Inflammatory macrophage (primary cell): ENCODE measurements around the gene RDH13.
"Not testable (repeated sequence)": the region's sequence is repeated elsewhere in the genome, so short reads cannot be mapped to it uniquely, and the experiment has no call there.

Experiments
- DNase-seq, 2 donors: peaks; one replicate each; pipeline ENCODE4 v3.0.0-alpha.2; 2020 to 2022
- total RNA-seq, 18 experiments: gene quantifications; one replicate each; lab custom pipeline; 2026; ENCODE audit warnings: mixed read lengths in 6 of 18, inconsistent platforms in 2 of 18; lab: John Stamatoyannopoulos, UW

Gene RDH13
- total RNA-seq, result 0.23 to 8.2 (median 5.2) reads per million in 18 experiments

- DNase-seq, result peak; percentile 98 to 99
Measured at GRCh38 chr19:55062735-55063491, at the start of gene RDH13. Gene RDH13 (minus strand): TSS chr19:55063148. CDS start chr19:55063032, 116 bp downstream.

- no peak for DNase-seq
Measured at GRCh38 chr19:55112246-55112776, 49.4 kb upstream of the RDH13 start.

GRCh38 chr19:55111238-55111831 lies 48.4 kb upstream of the RDH13 start:
- no peak for DNase-seq

DNA sequence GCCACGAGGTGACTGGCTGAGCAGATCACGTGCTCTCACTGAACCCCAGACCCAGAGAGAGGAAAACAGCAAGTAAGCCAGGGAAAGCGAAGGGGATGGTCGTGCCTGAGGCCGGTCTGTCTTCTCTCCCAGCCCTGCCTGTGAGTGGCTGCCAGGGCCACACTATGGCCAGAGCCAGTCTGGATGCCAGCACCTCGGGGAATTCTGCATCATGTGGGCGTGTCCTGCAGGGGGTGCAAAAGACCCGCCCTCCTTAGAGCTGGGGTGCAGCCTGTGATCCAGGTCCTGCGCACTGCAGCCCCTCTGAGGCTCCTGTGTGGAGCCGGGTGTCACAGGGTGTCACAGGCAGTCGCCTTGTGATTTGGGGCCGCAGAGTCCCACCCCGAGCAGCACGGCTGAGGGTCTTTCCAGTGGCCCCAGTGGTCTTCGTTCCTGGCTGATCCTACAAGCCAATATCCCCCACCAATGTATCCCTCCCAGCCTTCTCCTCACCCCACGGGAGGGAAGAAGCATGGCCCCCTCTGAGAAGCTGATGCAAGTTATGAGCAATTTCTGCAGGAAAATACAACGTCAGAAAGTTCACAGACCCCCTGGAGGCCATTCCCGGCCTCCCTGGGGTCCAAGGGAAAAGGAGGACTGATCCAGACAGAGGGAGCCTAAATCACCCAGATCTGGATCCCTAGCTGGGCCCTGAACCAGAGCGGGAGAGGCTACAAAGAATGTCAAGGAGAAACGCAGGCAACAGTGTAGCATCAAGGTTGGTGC lies 46.8 kb upstream of the RDH13 start:
- no peak for DNase-seq

GRCh38 chr19:55107252-55107651 lies 44.3 kb upstream of the RDH13 start:
- DNase-seq, result not testable (repeated sequence)

- DNase-seq, result no peak
Measured at GRCh38 chr19:55106591-55106990, 43.6 kb upstream of the RDH13 start.

- no peak for DNase-seq
Measured at GRCh38 chr19:55105237-55105636, 42.3 kb upstream of the RDH13 start.

- DNase-seq, result no peak
Measured at GRCh38 chr19:55103190-55103589, 40.2 kb upstream of the RDH13 start.

DNA sequence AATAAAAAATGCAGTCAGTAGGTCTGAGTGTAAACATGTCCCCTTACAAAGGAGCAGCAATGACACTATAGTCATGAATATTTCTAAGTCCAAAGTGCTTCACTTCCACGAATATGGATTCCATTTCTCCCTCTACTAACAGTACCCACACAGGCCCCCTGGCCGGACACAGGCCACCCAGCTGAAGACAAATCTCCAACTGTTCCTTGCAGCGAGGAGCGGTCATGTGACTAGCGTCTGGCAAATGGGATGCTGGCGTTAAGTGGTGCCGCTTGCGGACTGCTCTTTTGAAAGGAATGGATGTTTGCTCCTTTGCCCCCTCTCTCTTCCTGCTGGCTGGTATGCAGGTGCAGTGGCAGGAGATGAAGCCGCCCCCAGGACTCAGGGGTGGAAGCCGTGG lies 38.3 kb upstream of the RDH13 start:
- DNase-seq, result no peak

DNA sequence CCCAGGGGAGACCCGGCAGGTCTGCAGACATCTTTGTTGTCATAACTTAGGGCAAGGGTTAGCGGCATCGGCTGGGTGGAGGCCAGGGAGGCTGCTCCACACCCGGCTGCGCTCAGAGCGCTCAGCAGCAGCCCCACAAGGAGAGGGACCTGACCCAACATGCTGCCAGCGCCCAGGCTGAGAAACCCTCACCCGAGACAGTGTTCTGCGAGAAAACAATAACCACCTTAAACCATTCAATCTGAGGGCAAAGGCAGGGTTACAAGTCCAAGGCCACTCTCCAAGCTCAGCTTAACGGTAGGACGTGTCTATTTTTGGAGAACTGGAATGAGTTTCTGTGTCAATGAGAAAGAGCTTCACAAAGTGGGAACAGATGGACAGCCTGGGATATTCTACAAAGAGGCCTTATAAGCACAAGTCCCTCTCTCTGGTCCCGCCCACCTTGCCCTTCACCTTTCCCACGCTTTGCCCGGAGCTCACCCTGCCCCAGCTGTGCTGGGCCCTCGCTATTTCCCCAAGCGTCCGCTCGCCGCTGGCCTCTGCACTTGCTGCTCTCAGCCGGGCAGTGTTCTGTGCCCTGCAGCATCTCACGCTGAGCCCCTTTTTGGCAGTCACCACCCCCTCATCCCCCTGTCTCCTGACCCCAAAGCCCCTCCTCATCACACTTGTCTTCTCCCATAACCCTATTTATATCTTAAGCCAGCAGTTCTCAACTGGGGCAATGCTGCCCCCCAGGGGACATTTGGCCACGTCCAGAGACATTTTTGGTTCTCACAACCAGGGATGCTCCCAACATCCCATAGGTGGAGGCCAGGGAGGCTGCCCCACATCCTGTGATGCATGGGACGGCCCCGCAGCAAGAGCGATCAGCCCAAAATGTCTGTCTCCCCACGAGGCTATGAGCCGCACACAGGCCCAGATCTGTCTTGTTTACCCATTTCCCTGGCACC lies 36.9 kb upstream of the RDH13 start:
- DNase-seq, result peak; percentile 16 to 46

- peak; percentile 61 to 74 for DNase-seq
Measured at GRCh38 chr19:55098716-55099556, 36.0 kb upstream of the RDH13 start.

DNA sequence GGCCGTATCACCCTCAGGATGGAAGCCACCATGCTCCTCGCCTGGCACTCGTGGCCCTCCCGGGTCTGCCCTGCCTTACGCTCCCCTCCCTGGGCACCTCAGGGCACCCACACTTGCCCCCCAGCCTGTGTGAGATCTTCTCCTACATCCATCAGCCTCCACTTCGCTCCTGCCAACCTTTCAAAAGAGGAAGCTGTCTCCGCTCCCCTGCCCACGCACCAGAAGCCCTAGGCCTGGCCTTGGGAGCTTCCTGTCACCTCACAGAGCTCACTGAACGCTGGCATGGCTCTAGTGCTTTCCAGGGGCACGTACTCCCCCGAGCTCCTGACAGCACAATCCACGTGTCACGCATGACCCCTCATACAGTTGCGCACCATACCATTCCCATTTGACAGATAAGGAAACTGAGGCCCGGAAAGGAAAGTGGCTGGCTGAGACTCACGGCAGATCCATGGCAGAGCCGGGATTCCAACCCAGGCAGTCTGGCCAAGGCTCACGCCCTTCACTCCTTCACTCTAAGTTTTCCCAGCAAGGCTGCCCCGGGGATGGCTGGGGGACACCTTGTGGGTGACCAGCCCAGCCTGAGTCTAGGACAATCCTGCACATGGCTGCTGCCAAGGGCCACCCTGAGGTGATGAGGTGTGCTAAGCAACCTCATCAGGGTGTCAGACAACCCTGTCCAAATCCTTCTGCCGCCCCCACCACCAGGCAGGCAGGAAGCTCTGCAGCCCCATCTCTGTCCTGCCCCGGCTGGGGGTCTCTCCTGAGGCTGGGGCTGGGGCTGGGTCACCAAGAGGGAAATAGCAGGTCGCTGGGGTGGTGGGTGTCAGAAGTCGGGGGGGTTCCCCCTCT lies 35.1 kb upstream of the RDH13 start:
- peak; percentile 88 to 94 for DNase-seq

DNA sequence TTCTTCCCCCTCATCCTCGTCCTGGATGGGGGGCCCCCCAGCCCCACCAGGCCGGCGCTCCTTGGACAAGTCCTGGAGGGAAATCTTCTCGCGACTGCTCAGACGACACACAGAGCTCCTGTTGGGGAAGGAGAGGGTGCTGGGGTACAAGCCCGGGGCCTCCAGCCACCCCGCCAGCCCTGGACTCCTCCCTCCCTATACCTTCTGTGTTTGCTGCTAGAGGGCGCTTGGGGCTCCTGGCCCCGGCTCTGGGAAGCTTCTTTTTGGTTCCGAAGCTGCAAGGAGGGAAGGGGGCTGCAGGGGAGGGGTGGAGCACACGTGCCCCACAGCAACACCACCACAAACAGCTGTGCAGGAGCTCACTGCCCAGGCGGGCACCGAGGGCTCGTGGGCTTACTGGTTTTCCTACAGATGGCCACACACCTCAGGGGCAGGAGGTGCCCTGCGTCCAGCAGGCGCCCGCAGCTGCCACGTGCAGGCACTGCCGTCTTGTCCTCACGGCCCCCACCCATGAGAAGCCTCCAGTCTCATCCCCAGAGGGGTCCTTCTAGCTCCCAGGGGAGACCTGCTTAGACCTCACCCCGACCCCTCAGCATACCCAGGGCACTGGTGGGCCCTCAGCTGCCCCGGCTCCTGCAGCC lies 33.2 kb upstream of the RDH13 start:
- DNase-seq, result no peak

GRCh38 chr19:55095260-55096060 lies 32.5 kb upstream of the RDH13 start:
- no peak for DNase-seq

DNA sequence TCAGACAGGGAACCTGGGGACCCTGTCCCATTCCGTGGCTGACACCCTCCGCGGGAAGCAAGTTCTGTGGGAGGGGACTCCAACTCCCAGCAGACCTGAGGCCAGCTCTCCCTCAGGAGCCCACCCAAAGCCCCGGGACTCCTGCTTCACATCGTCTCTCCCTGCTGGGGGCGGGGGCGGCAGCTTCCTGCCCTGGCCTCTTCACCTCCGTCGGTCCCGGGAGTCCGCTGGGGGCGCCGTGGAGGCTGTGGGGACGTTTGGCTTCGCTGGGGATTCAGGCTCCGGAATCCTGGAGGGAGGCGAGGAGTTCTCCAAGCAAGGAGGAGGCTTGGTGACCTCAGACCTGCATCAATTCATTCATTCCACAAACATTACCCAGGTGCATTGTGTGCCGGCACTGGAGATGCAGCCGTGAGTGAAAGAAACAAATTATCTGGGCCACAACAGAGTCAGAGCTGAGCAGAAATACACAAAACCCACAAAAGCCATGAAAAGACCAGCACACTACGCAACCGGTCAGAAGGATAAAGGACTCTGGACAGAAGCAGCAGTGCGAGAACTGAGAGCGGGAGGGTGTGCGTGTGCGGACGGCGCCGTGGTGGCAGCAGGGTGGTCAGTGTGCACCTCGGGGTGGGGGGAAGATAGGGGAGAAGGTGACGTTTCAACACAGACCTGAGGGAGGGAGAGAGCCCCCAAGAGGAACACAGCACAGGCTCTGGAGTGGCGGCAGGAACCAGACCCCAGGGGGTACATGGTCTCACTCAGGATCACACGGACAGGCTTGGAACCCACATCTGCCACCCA lies 31.7 kb upstream of the RDH13 start:
- DNase-seq, result no peak

DNA sequence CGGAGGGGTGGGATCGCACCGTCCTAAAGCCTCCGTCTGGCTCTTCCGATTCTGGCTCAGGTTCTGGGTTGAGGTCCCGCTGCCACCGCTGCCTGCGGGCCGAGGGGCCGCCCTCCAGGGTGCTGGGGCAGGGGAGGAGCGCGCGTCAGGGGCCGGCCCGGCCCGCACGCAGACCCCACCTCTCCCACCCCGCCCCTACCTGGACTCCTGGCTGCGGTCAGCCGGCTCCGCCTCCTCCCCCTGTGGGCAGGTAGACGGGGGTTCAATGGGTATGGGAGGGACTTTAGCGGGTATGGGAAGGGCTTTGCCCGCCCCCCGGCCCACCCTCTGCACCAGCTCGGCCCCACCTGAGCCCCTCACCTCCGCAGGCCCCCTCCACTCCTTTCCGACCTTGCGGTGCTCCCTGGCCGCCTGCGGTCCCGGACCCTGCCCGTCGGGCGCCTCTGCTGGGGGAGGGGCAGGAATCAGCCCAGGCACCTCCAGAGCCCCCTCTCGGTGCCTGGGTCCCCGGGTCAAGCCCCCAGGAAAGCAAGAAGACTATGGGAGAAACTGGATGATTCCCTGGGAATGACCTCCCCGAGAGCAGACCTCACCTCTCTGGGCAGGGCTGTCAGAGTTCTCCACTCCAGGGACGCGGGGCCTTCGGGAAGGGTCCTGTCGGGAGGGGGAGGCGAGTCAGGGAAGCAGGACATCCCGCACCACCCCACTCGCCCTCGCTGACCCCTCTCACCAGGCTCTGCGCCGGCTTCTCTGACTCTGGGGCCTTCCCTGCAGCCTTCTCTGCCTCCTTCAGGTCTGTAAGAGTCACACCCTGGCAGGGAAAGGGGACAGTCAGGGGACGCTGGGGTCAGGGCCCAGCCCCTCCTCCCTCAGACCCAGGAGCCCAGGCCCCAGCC lies 29.7 kb upstream of the RDH13 start:
- no peak for DNase-seq

- no peak for DNase-seq
Measured at GRCh38 chr19:55091955-55092354, 29.0 kb upstream of the RDH13 start.
